HEK293T (cell line): Measurements from ENCODE around the gene SCRN1.

Source experiments
- ARNT ChIP-seq: fragments of 450-650 bp; IDR thresholded peaks from 2 replicates; pipeline ENCODE4 v1.6.1; 2017; ENCODE audit warnings: mild to moderate bottlenecking
- BHLHE40 ChIP-seq: fragments of 450-650 bp; IDR thresholded peaks from 2 replicates; pipeline ENCODE4 v1.6.1; 2016; ENCODE audit warnings: mild to moderate bottlenecking, moderate library complexity, borderline replicate concordance
- CTBP1 ChIP-seq: fragments of 450-650 bp; IDR thresholded peaks from 2 replicates; pipeline ENCODE4 v1.6.1; 2016; ENCODE audit warnings: borderline replicate concordance
- ELF4 ChIP-seq: fragments of 450-650 bp; IDR thresholded peaks from 2 replicates; pipeline ENCODE4 v1.6.1; 2017; ENCODE audit warnings: antibody characterized with exemption
- FOXA1 ChIP-seq: fragments of 450-650 bp; IDR thresholded peaks from 2 replicates; pipeline ENCODE4 v1.6.1; 2016; ENCODE audit warnings: mild to moderate bottlenecking
- FOXK2 ChIP-seq: fragments of 450-650 bp; IDR thresholded peaks from 2 replicates; pipeline ENCODE4 v1.6.1; 2016; ENCODE audit warnings: mild to moderate bottlenecking
- FOXM1 ChIP-seq: fragments of 450-650 bp; IDR thresholded peaks from 2 replicates; pipeline ENCODE4 v1.6.1; 2017; ENCODE audit warnings: mild to moderate bottlenecking, borderline replicate concordance
- LEF1 ChIP-seq: fragments of 450-650 bp; IDR thresholded peaks from 2 replicates; pipeline ENCODE4 v1.6.1; 2017; ENCODE audit warnings: mild to moderate bottlenecking, borderline replicate concordance
- NFRKB ChIP-seq: fragments of 450-650 bp; IDR thresholded peaks from 2 replicates; pipeline ENCODE4 v1.6.1; 2016; ENCODE audit warnings: mild to moderate bottlenecking, moderate library complexity
- PKNOX1 ChIP-seq: fragments of 450-650 bp; IDR thresholded peaks from 2 replicates; pipeline ENCODE4 v1.6.1; 2016
- SP1 ChIP-seq: fragments of 450-650 bp; IDR thresholded peaks from 2 replicates; pipeline ENCODE4 v1.6.1; 2017
- SUZ12 ChIP-seq: fragments of 450-650 bp; IDR thresholded peaks from 2 replicates; pipeline ENCODE4 v1.6.1; 2016; ENCODE audit warnings: mild to moderate bottlenecking
- TARDBP ChIP-seq: fragments of 450-650 bp; IDR thresholded peaks from 2 replicates; pipeline ENCODE4 v1.6.1; 2016
- ZNF384 ChIP-seq: fragments of 450-650 bp; IDR thresholded peaks from 2 replicates; pipeline ENCODE4 v1.6.1; 2016

- TF ChIP-seq ARNT (no peak), ZNF384 (no peak), ELF4 (no peak), NFRKB (no peak), FOXK2 (no peak), SP1 (no peak), FOXM1 (no peak), BHLHE40 (no peak), CTBP1 (no peak), TARDBP (no peak), PKNOX1 (no peak), FOXA1 (no peak), SUZ12 (no peak), LEF1 (no peak)
These were observed 100.3 kb downstream of the SCRN1 start for GRCh38 chr7:29889288-29889687.
